Bone marrow (tissue), 2 donors: ENCODE results near the gene IRF2BP2.

Experiments
- DNase-seq, 2 donors: peaks; one replicate each; lab custom pipeline; 2025; lab: John Stamatoyannopoulos, UW

IRF2BP2 gene

GRCh38 chr1:234634387-234634786 is 24.4 kb upstream of the IRF2BP2 start:
- DNase-seq: no peak

- DNase-seq: no peak
Observed at GRCh38 chr1:234633246-234634003, 23.4 kb upstream of the IRF2BP2 start.

- no peak for DNase-seq
Observed at GRCh38 chr1:234632225-234632624, 22.2 kb upstream of the IRF2BP2 start.

- no peak for DNase-seq
Observed at GRCh38 chr1:234631721-234632125, 21.7 kb upstream of the IRF2BP2 start.

- no peak for DNase-seq
Observed at GRCh38 chr1:234629026-234629425, 19.0 kb upstream of the IRF2BP2 start.

- no peak for DNase-seq
Observed at GRCh38 chr1:234628089-234628488, 18.1 kb upstream of the IRF2BP2 start.

GRCh38 chr1:234627009-234627950 is 17.3 kb upstream of the IRF2BP2 start:
- DNase-seq: no peak

- DNase-seq: no peak
Observed at GRCh38 chr1:234626391-234626790, 16.4 kb upstream of the IRF2BP2 start.

- no peak for DNase-seq
Observed at GRCh38 chr1:234624724-234625117, 14.7 kb upstream of the IRF2BP2 start.

- DNase-seq: no peak
Observed at GRCh38 chr1:234621657-234622335, 11.8 kb upstream of the IRF2BP2 start.

- DNase-seq: no peak
Observed at GRCh38 chr1:234621127-234621468, 11.1 kb upstream of the IRF2BP2 start.

GRCh38 chr1:234620272-234621126 is 10.5 kb upstream of the IRF2BP2 start:
- no peak for DNase-seq

- no peak for DNase-seq
Observed at GRCh38 chr1:234619794-234620247, 9.8 kb upstream of the IRF2BP2 start.

- no peak for DNase-seq
Observed at GRCh38 chr1:234619071-234619480, 9.1 kb upstream of the IRF2BP2 start.

GRCh38 chr1:234618737-234619049 is 8.7 kb upstream of the IRF2BP2 start:
- no peak for DNase-seq

- no peak for DNase-seq
Observed at GRCh38 chr1:234617986-234618736, 8.2 kb upstream of the IRF2BP2 start.

- no peak for DNase-seq
Observed at GRCh38 chr1:234617131-234617985, 7.4 kb upstream of the IRF2BP2 start.

- no peak for DNase-seq
Observed at GRCh38 chr1:234616644-234617043, 6.7 kb upstream of the IRF2BP2 start.

GRCh38 chr1:234614081-234614489 is 4.1 kb upstream of the IRF2BP2 start:
- DNase-seq: no peak
